Endometrial microvascular endothelial cells (primary cell): ENCODE data around the gene GSE1. TPM values are rescaled to one million over a fixed set of nuclear protein-coding genes. Genes with fewer than 3 reads are reported as not detected.
"Not testable (repeated sequence)": the region's sequence is repeated elsewhere in the genome, so short reads cannot be mapped to it uniquely, and the experiment has no call there.

Experiments
- in situ Hi-C: cut with HindIII; loops from 2 replicates; pipeline ENCODE4 v1.10.0; 2017; ENCODE audit warnings: low sequenced_read_pairs, low pct_unique_long_range_greater_than_20kb; ENCODE audit errors: inconsistent ontology term
- total RNA-seq: library from RNA; depleted of rRNA; stranded (reverse); fragments of >200 nt; gene quantifications from one replicate; pipeline ENCODE4 v1.2.3, GENCODE V29; 2015; ENCODE audit errors: inconsistent ontology term

Gene GSE1
- total RNA-seq, 1 donor from 2014 or later = 5.8 TPM

- in situ Hi-C loops = no loop called here
Observed at GRCh38 chr16:85587762-85588556, 25.2 kb upstream of the GSE1 start.

- in situ Hi-C loops = no loop called here
Observed at GRCh38 chr16:85588562-85589503, 24.3 kb upstream of the GSE1 start.

GRCh38 chr16:85589688-85590505, 23.2 kb upstream of the GSE1 start:
- in situ Hi-C loops = no loop called here

- in situ Hi-C loops = no loop called here
Observed at GRCh38 chr16:85590506-85590832, 22.7 kb upstream of the GSE1 start.

GRCh38 chr16:85591381-85591780, 21.7 kb upstream of the GSE1 start:
- in situ Hi-C loops = no loop called here

- in situ Hi-C loops = not testable (repeated sequence)
Observed at GRCh38 chr16:85592277-85592676, 20.8 kb upstream of the GSE1 start.

GRCh38 chr16:85592700-85593493, 20.2 kb upstream of the GSE1 start:
- in situ Hi-C loops = no loop called here

GRCh38 chr16:85593494-85594221, 19.5 kb upstream of the GSE1 start:
- in situ Hi-C loops = no loop called here

- in situ Hi-C loops = no loop called here
Observed at GRCh38 chr16:85594273-85594977, 18.7 kb upstream of the GSE1 start.

- in situ Hi-C loops = no loop called here
Observed at GRCh38 chr16:85594978-85595661, 18.0 kb upstream of the GSE1 start.

GRCh38 chr16:85595812-85596502, 17.2 kb upstream of the GSE1 start:
- in situ Hi-C loops = no loop called here

GRCh38 chr16:85598141-85598540, 15.0 kb upstream of the GSE1 start:
- in situ Hi-C loops = no loop called here

GRCh38 chr16:85600078-85600477, 13.0 kb upstream of the GSE1 start:
- in situ Hi-C loops = no loop called here

- in situ Hi-C loops = no loop called here
Observed at GRCh38 chr16:85600530-85601271, 12.4 kb upstream of the GSE1 start.

- in situ Hi-C loops = no loop called here
Observed at GRCh38 chr16:85601272-85601639, 11.9 kb upstream of the GSE1 start.
